ENCODE data around the gene UGGT2.

Gene UGGT2

DNA sequence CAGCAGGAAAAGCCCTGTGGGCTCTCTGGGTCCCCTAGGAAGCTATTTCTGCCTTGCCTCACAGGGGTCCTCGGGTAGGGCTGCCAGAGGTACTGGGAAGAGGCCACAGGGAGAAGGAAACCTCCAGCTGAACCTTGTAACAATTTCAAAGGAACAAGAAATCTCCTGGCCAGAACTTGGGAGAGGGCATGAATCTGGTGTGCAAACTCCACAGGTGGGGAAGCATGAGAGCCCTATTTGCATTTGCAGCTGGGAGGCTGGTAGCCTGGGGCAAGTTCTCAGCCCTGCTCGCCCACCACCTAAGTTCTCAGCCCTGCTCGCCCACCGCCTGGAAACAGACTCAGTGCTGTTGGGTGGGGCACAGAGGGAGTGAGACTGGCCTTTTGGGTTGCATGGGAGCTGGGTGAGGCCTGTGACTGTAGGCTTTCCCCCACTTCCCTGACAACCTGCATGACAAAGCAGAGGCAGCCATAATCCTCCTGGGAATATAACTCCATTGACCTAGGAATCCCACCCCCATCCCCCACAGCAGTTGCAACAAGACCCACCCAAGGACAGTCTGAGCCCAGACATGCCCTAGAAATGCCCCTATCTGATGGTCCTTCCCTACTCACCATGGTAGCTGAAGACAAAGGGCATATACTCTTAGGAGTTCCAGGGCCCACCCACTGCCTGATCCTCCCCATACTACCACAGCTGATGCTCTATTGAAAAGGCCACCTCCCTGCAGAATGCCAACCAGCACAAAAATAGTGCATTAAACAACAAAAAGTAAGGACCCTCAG, 11.7 kb downstream of the UGGT2 start:
- no peak overlapping the region for H3K27ac ChIP-seq
- TF ChIP-seq, protein P1, sequence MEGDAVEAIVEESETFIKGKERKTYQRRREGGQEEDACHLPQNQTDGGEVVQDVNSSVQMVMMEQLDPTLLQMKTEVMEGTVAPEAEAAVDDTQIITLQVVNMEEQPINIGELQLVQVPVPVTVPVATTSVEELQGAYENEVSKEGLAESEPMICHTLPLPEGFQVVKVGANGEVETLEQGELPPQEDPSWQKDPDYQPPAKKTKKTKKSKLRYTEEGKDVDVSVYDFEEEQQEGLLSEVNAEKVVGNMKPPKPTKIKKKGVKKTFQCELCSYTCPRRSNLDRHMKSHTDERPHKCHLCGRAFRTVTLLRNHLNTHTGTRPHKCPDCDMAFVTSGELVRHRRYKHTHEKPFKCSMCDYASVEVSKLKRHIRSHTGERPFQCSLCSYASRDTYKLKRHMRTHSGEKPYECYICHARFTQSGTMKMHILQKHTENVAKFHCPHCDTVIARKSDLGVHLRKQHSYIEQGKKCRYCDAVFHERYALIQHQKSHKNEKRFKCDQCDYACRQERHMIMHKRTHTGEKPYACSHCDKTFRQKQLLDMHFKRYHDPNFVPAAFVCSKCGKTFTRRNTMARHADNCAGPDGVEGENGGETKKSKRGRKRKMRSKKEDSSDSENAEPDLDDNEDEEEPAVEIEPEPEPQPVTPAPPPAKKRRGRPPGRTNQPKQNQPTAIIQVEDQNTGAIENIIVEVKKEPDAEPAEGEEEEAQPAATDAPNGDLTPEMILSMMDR (conservative IDR thresholded peaks at IDR 0.05): no peak

DNA sequence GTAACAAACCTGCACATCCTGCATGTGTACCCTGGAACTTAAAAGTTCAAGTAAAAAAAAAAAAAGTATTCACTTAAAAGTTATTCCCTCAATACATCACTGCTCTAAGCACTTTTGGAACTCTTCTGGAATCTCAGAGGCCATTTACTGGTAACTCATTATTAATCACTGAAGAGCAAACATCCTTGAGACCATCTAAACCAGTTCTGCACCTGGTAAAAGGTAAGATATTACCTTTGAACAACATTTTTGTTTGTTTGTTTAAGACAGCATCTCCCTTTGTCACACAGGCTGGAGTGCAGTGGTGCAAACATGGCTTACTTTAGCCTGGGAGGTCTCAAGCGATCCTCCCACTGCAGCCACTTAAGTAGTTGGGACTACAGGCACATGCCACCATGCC, 16.7 kb downstream of the UGGT2 start:
- TF ChIP-seq, protein P1 (conservative IDR thresholded peaks at IDR 0.05): no peak
- H3K27ac ChIP-seq: no peak overlapping the region

DNA sequence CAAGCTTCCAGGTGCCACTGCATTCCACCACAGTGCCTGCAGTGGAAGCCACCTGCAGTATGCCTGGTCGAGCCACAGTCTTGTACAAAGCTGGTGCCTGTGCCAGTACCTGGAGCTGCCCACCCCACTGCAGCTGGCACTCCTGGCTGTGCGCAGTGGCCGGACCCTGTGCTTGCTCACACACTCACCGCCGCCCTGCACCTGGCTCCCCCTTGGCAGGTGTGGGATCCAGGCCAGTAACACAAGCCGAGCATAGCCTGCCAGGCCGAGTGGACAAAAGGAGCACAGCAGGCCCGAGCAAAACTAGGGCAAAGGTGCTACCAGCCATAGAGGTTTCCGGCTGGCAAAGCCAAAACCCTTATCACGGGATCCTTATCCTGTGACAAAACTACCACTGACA, 18.5 kb downstream of the UGGT2 start:
- H3K27ac ChIP-seq: no peak overlapping the region
- TF ChIP-seq, protein P1 (conservative IDR thresholded peaks at IDR 0.05): no peak

DNA sequence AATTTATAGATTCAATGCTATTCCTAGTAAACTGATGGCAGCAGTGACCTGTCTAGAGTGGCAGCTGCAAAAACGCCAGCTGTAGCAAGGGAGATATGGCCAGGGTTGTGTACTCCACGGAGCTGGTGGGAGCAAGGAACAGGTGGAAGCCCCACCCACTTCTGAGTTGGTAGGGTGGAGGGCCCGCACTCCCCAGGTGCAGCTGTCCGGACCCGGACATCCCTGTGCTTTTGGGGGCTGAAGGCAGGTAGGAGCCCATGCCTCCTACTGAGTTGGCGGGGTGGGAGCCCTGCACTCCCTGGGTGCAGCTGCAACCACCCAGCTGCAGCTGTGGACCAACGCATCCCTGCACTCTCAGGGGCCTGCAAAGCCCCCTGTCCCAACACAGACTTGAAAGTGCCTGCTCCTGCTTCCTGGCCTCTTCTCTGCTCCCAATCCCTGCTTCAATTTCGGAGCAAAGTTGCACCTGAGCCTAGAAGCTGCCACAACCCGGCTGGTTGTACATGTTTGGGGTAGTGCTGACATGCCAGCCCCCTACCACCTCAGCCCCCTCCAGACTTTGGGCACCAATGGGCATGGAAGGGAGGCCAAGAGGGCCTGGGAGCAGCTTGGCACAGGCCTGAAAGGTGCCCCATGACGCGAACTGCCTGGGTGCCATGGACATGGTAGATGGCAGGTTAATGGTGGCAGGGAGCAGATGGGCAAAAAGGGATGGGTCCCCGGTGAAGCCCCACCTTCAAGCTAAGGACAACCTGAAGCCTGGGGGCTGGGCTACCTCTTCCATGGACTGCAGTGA, 19.8 kb downstream of the UGGT2 start:
- no peak overlapping the region for H3K27ac ChIP-seq
- TF ChIP-seq, protein P1 (conservative IDR thresholded peaks at IDR 0.05): no peak

DNA sequence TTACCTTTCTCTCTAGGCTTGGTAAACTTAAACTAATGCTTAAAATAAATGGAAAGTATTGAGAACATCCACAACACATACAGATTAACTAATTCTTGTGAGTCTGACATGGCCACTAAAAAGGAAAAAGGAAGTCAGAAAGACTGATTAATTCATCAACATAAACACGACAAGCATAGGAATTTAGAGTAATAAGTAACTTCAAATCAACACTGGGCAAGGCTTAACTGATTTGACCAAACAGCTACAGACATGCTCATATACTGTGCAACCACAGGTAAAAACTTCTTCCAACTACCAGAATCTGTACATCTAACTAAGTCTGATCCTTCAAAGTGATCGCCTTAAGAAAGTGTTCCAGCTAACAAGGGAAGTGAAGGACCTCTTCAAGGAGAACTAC, 20.5 kb downstream of the UGGT2 start:
- H3K27ac ChIP-seq: no peak overlapping the region
- TF ChIP-seq, protein P1 (conservative IDR thresholded peaks at IDR 0.05): no peak

DNA sequence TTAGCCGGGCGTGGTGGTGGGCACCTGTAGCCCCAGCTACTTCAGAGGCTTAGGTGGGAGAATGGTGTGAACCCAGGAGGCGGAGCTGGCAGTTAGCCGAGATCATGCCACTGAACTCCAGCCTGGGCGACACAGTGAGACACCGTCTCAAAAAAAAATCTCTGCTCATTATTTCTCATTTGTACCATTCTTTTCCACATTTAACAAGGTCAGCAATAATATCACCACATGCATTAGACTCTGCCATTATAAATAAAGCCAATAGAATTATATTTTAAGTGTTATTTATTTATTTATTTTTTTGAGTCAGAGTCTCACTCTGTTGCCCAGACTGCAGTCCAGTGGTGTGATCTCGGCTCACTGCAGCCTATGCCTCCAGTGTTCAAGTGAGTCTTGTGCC, 24.2 kb downstream of the UGGT2 start:
- TF ChIP-seq, protein P1 (conservative IDR thresholded peaks at IDR 0.05): no peak
- no peak overlapping the region for H3K27ac ChIP-seq

DNA sequence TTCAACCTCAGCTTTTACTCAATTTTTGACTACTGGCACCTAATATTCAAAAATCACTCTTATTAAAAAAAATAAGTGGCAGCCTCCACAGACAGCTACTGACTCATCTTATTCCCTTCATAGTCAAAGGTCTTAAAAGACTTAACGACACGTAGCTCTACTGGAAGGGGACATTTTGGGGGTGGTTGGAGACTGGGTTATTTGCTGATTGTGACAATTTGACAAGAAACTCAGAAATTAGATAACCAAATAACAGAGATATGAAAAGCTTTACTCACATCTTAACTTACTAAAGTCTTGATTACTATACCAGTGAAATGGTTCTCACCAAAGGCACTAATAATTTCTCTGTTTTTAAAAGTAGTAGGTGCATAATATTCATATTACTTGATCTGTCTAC, 25.7 kb downstream of the UGGT2 start:
- TF ChIP-seq, protein P1 (conservative IDR thresholded peaks at IDR 0.05): no peak
- H3K27ac ChIP-seq: no peak overlapping the region
